Cortex of kidney (tissue), 1 donor: ENCODE data around the gene LYSMD3.
"Not testable (repeated sequence)": the region's sequence is repeated elsewhere in the genome, so short reads cannot be mapped to it uniquely, and the experiment has no call there.

Experiments used
- DNase-seq: peaks from one replicate; lab custom pipeline; 2025; lab: John Stamatoyannopoulos, UW

The LYSMD3 gene

DNA sequence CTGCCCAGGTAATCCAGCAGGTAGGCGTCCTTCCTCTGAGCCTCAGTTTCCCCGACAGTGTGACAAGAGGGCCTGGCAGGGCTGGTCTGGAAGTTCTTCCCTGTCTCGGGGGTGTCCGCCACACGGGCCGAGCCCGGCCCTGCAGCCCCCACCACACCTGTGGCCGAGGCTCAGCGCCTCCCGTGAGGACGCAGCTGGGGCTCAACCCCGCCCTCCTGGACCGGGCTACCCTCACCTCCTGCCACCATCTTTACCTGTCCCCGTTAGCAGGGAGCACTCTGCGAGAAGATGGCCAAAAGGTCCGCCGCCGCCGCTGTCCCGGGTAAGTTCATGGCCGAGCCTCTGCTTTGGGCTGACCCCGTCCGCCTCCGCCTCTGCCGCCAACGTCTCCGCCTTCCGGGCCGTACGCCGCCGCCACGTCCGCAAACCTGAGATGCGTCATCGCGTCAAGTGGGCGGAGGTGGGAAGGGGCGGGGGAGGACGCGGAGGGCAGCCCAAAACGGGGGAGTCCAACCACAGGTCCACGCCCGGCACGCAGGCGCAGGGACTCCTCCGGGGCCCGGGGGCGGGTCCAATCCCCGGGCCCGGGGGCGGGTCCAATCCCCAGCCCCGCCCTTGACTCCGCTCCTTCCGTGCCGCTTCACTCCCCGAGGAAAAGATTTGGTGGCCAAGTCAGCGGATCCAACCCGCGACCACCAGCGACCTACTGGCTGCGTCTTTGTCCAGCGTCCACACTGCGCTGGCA is at the start of gene LYSMD3:
TSS of gene LYSMD3 (minus strand) at position 391 of the 745 bp plus-strand sequence. CDS start 4,295 bp downstream, outside the sequence.
- DNase-seq: peak; percentile 57

DNA sequence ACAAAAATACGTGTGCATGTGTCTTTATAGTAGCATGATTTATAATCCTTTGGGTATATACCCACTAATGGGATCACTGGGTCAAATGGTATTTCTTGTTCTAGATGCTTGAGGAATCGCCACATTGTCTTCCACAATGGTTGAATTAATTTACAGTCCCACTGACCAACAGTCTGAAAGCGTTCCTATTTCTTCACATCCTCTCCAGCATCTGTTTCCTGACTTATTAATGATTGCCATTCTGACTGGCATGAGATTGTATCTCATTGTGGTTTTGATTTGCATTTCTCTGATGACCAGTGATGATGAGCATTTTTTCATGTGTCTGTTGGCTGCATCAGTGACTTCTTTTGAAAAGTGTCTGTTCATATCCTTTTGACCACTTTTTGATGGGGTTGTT is 47.2 kb upstream of the LYSMD3 start:
- DNase-seq: not testable (repeated sequence)

DNA sequence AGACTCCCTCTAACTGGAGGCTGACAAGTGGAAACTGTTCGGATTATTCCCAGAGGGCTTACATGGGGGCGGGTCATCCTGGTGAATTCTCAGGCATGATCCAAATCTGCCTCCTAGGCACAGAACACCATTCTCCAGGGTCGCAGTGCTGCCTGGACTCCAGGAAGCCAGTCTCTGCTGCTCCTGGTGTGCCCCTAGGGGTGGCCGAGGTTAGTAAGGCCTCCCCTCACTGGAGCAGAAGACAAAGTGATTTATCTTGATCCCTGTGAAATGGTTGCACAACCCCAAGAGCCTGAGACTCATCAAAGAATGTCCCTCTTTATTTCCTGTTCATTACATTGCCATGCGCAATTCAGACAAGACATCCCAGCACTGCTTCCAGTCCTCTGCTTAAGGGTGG is 46.3 kb upstream of the LYSMD3 start:
- no peak for DNase-seq

DNA sequence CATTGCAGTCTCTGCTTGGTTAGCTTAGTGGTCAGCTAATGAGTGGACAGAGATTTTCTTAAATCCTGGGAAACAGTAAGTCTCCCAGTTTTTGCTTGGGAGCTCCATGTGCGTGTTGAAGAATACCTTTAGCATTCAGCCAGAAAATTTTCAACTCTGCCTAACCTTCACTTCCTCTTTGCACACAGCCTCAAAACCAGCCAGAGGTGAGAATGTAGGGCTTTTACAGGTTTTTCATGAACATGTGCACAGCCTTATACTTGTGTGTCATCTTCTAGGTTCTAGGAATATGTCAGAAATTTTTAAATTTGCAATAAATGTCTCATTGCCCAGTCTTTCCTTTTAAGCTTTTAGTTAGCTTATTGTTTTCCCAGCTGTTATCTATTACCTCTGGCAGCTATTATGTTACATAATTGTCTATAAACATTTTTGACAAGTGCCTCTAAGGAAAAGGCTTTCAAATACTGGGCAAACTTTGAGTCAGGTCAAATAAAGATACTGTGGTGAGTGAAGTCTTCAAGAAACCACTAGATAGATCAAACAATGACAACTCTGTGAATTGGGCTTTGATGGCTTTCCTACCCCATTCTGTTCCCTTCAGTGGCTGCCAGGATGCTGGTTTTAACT is 41.9 kb upstream of the LYSMD3 start:
- no peak for DNase-seq

DNA sequence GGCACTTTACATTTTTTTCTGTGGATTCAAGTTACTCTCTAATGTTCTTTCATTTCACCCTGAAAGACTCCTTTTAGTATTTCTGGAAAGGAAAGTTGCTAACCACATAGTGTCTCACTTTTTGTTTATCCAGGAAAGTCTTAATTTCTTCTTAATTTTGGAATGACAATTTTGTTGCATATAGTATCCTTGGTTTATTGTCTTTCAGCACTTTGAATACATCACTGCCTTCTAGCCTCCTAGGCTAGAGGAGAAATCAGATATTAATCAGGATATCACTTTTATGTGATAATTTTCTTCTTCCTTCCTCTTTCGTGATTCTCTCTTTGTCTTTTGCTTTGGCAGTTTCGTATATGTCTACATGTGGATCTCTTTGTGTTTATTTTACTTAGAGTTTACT is 40.6 kb upstream of the LYSMD3 start:
- no peak for DNase-seq

DNA sequence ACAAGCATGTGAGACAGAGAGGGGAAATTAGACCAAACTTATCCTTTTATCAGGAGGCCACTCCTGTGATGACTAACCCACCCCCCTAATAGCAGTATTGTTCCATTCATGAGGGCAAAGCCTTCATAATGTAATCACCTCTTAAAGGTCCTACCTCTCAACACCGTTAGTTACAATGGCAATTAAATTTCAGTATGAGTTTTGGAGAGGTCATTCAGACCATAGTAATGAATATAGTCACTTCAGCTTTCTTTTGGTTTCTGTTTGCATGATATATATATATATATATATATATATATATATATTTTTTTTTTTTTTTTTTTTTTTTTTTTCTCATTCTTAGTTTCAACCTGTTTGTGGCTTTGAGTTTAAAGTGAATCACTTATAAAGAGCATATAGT is 39.7 kb upstream of the LYSMD3 start:
- DNase-seq: no peak

DNA sequence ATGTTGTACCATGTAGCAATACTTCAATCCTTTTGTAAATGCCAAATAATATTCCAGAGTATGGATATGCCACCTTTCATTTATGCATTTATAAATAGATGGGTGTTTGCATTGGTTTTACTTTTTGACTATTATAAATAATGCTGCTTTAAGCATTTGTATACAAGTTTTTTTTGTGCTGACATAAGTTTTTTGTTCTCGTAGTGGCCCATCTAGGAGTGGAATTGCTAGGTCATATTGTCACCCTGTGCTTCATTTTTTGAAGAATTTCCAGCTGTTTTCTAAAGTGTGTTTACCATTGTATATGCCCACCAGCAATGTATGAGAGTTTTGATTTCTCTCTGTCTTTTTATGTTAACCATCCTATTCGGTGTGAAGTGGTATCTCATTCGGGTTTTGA is 36.1 kb upstream of the LYSMD3 start:
- DNase-seq: no peak

DNA sequence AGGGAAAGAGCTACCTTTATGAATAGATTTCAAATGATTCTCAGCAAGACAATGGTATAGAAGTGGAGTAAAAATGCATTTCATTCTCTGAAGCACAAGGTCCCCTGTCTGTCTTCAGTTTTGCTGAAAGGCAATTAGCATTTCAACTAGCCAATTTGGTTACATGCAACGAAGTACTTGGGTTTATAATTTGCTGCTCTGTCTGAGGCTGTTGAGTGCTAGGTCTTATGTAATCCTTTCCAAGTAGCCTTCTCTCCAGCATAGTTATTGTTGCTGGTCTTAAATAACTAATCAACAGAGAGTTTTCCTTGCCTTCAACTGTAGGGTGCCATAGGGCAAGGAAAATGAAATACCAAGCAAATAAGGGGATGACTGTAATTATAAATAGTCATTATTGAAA is 33.7 kb upstream of the LYSMD3 start:
- no peak for DNase-seq

DNA sequence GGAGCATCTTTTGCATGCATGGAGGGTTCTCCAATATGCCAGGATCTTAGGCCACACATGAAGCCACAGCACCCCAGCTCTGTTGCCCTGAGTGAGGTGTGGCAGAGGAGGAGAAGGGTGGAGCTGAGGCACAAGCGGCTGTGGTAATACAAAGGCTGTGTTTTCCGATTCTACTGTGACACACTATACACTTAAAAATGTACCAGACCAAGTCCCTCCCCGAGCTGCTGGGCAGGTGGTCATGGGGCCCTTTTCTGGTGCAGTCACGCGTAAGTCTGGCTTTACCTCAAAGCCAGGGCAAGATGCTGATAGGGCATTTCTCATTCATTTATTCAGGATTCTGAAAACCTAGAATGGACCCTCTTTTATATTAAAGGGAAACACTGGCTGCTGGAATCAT is 33.0 kb upstream of the LYSMD3 start:
- DNase-seq: no peak

DNA sequence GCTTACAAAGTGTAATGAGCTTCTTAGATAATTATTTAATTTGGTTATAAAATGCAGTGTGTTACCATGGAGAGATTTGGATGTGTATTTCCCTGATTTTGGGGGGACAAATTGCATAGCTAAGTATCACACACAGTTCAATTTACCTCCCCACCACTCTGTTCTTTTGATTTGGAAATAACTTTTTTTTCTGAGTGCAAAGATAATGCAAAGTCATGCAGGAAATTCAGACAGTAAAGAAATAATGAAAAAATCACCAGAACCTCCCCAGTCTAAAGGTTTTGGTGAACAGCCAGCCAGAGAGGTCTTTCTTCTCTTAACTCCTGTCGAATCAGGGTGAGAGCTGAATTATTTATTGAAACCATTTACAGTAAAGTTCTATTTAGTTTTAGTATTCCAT is 32.4 kb upstream of the LYSMD3 start:
- no peak for DNase-seq

DNA sequence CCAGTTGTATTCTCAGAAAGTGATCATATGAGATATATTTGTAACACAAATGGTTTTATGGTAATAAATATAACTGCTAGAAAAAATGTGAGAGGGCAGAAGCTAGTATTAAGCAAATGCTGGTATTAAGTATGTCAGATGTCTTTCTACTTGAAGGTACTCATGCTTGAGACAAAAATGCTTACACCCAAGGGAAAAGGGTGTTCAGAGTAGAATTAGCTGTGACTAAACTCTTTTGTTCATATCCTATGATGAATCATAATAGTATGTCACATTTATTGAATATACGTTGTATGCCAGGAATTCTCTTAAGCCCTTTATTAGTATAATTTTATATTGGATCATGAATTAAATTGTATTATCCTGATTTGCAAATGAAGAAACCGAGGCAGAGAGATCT is 31.4 kb upstream of the LYSMD3 start:
- DNase-seq: no peak

DNA sequence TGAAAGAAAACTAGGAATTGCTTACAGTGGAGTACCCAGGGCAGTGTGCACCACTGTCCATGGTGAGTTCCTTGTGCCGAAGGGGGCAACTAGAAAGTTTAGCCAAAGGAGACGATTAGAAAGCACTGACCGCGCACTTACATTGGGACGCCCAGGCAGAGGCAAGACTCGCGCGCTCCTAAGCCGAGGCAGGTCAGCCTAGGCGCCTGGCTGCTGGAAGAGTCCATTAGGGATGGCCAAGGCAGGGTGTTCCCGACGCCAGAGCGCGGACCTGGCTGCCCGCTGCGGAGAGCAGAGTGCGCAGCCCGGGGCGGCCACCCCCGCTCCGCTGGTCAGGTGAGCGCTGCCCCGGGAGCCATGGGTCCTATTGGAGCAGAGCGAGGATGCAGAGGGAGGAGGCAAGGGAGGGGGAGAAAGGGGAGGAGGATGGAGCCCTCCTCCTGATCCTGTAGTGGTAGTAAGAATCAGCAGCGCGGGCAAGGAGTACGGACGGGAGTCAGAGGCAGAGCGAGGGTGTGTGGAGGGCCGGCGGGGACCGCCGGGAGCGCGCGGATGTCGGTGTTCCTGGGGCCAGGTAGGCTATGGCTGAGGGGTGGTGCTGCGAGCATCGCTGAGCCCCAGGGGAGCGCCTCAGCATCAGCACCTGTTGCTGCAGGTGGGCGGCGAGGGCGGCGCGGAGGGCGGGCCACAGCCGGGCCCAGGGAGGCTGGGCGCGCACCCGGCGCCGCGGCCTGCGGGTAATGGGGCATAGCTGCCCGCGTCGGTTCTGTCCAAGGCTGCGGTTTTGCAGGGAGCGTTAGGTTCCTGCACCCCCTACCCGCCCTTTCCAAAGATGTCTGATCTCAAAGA is 29.2 kb upstream of the LYSMD3 start, which contains the start of gene ADGRV1:
TSS of gene ADGRV1 (plus strand) at position 454 of the 849 bp plus-strand sequence. CDS start at position 553, 99 bp downstream.
- no peak for DNase-seq

DNA sequence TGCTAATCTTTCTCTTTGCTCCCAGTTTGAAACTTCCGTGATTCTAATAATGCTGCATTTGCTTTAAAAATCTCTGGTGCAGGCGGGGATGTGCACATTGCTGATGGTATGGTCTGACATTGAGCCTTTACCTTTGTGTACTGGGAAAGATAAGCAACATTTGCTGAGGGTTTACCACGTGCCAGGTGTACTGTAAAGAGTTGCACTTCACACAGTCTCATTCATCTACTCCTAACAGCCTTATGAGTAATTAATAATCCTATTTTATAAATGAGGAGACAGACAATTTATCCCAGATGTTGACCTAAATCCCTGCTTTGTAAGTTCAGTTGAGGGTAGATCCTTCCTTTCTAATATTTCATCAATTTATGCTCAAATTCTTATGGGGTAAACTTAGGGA is 28.5 kb upstream of the LYSMD3 start:
- DNase-seq: no peak

DNA sequence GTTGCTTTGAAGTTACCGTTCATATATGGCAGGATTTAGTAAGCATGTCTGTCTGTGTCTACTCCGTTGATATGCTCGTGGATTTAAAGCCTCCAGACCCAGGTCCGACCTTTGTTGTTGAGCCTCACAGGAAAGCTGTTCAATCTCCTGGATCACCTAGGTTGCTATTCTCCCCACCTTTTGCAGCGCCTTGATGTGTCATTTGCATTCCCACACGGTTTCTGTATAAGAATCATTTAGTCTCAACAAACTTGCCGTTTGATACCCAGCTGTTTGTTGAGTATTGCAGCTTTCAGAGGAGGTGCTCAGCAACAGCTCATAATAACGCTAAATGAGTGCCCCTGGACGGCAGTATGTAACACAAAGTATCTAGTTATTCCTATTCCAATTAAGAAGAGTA is 28.0 kb upstream of the LYSMD3 start:
- no peak for DNase-seq

DNA sequence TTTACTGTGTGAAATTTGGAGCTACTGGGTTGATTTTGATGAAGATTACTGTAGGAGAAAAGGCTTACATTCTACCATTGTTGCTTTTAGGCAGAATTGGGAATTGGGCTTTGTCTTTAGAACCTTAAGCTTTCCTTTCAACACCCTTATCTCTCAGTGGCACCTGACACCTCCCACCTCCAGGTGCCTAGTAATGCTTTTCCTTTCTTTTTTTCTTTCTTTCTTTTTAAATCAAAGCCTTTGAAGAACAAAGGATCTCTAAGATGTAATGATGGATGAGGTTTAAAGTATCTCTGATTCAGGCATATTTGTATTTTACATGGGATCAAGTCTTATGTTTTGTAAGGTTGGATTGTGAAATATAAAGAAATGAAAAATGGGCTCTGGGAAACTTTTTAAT is 26.3 kb upstream of the LYSMD3 start:
- no peak for DNase-seq

DNA sequence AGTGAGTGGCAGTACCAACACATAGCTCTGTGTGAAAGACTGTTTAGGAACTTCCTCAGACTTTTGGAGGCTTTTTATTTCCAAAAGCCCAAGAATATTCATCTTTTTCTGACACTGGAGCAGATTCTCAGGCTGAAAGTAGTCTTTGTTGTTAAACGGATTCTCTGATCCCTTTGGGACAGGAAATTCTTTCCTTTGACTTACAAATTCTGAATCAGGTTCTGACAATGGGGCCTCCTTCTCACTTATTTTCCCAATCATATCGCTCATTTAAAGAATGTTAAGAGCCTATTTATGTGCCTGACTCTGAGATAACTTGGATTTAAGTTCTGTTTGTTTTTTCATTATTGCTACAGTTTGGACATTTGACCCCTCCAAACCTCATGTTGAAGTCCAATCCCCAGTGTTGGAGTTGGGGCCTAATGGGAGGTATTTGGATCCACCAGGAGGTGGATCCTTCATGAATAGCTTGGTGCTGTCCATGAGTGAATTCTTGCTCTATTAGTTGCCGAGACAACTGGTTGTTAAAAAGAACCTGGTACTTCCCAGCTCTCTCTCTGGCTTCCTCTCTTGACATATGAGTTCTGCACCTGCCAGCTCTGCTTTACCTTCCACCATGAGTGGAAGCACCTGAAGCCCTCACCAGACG is 25.1 kb upstream of the LYSMD3 start:
- no peak for DNase-seq

DNA sequence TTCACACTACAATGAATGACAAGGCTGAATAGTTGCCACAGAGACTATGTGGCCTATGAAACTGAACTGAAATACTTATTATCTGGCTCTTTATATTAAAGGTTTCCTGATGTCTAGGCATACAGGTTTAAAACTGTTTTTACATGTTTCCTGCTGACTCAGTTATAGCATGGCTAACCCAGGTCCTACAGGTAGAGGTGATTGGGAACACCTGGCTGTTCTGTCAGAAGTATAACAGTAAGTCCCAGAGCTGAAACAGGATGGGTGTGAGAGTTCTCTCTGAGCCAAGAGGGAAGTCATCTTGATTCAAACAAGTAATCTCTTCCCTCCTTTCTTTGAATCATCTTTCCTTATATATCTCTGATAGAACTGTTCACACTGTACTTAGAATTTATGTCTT is 24.3 kb upstream of the LYSMD3 start:
- no peak for DNase-seq

DNA sequence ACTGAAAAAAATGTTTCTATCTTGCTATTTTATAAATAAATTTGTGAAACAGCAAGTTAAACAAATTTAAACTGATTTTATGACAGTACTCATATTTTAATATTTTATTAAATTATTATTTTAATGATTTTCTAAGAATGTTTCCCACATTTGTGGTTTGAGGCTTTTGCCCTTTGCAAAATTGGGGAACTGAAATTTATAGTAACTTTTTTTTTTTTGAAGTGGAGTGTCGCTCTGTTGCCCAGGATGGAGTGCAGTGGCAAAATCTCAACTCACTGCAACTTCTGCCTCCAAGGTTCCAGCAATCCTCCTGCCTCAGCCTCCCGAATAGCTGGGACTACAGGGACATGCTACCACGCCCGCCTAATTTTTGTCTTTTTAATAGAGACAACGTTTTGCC is 22.0 kb upstream of the LYSMD3 start:
- DNase-seq: no peak

DNA sequence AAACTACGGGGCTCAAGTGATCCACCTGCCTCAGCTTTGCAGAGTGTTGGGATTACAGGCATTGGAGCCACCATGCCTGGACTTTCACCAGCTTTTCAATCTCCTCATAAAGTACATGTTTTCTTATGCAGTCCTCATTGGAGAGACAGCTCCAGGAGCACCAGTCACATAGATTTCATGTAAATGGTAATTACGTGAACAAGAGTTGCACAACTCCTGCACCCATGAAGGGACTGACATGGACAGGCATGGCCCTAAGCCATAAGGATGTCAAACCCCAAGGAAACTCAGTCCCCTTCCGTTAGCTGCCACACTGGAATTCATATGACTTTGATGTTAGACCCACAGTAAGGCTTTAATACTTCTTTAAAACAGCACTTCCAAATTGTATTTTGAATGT is 21.6 kb upstream of the LYSMD3 start:
- DNase-seq: no peak

DNA sequence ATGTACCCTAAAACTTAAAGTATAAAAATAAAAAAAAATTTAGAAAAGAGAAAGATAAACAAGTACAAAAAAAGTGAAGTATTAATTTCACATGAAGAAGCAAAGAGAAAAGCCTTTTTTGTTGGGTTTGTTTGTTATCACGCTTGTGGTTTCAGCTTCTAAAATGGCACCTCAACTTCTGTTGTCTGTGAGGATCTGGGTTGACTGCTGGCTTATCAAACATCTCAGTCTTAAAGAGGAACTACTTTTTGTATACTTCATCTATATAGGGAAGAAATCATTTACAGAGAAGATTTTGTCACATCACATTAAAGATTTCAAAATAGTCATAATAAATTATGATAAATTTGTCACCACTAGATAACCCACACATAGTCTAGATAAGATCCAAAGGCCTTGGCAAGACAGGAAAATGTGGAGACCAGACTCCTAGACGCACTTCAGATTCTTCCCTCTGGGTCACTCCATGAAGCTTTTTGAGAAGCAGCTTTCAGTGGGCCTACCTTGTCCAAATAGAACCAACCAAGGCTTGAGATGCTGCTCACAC is 20.4 kb upstream of the LYSMD3 start:
- DNase-seq: no peak

DNA sequence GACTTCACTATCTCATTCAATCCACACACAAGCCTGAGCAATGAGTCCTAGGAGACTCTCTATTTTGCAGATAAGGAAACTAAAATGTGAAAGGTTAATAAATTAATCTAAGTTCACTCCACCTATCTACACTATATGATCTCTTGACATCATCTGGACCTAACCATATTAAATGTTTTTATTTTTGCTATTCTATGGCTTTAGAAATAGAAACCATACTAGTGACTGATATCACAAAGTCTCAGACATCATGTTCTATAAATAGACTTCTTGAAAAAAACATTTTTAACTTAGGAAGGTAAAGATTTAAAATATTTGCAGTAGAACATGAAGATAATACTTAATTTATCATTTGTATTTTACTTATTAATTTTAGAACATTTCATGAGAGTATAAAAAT is 19.8 kb upstream of the LYSMD3 start:
- DNase-seq: no peak

DNA sequence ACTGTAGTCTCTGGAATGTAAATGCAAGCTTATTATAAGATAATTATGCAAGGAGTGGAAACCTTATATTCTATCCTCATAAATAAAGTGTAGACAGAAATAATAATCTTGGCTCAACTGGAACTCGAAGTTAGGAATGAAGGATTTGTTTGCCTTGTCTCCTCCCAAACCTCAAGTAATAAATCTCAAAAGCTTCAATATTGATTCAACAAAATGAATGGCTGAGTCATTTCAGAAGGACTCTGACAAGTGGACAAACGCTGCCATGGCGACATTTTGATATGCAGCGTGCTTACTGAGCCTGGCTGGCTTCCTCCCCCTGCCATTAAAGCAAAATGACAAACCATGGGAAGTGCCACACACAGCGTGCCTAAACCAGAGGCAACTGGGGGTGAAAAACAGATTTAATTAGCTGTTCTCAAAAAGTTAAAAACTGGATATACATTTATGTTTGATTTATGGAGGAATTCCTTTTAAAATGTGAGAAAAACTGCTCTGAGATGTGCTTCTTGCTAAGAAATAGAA is 18.7 kb upstream of the LYSMD3 start:
- no peak for DNase-seq
